Activated gamma-delta T cell treated with anti-CD3 and anti-CD28 coated beads, Interleukin-2, amount 50 U/mL, for 16 hours (primary cell): ENCODE measurements around the gene RDX.

ENCODE experiments used
- DNase-seq: peaks from one replicate; pipeline ENCODE4 v3.0.0-alpha.2; 2020; ENCODE audit warnings: low read depth

The RDX gene

GRCh38 chr11:110172468-110173065, 123.8 kb downstream of the RDX start:
- DNase-seq: no peak

GRCh38 chr11:110169738-110170137, 126.7 kb downstream of the RDX start:
- no peak for DNase-seq

- no peak for DNase-seq
Measured at GRCh38 chr11:110168033-110168803, 128.2 kb downstream of the RDX start.

- DNase-seq: no peak
Measured at GRCh38 chr11:110165039-110165925, 131.1 kb downstream of the RDX start.

- no peak for DNase-seq
Measured at GRCh38 chr11:110162216-110162615, 134.2 kb downstream of the RDX start.

- no peak for DNase-seq
Measured at GRCh38 chr11:110161061-110161460, 135.4 kb downstream of the RDX start.

GRCh38 chr11:110160437-110160836, 136.0 kb downstream of the RDX start:
- DNase-seq: no peak

GRCh38 chr11:110160016-110160415, 136.4 kb downstream of the RDX start:
- no peak for DNase-seq

GRCh38 chr11:110159476-110159875, 136.9 kb downstream of the RDX start:
- DNase-seq: no peak

GRCh38 chr11:110158317-110159200, 137.9 kb downstream of the RDX start:
- DNase-seq: no peak

GRCh38 chr11:110156503-110156902, 139.9 kb downstream of the RDX start:
- DNase-seq: no peak

- no peak for DNase-seq
Measured at GRCh38 chr11:110153474-110153873, 142.9 kb downstream of the RDX start.

- DNase-seq: no peak
Measured at GRCh38 chr11:110152199-110152598, 144.2 kb downstream of the RDX start.

- DNase-seq: no peak
Measured at GRCh38 chr11:110148775-110149744, 147.4 kb downstream of the RDX start.

GRCh38 chr11:110147962-110148709, 148.3 kb downstream of the RDX start:
- DNase-seq: no peak

- DNase-seq: no peak
Measured at GRCh38 chr11:110141812-110142211, 154.6 kb downstream of the RDX start.

GRCh38 chr11:110134110-110134509, 162.3 kb downstream of the RDX start:
- no peak for DNase-seq

GRCh38 chr11:110133160-110133559, 163.3 kb downstream of the RDX start:
- DNase-seq: no peak

GRCh38 chr11:110131386-110132123, 164.9 kb downstream of the RDX start:
- no peak for DNase-seq
